CD4-positive, alpha-beta T cell treated with Interleukin-10 for 1 hour (primary cell): ENCODE data around the gene KCNJ3.
"Not testable (repeated sequence)": the region's sequence is repeated elsewhere in the genome, so short reads cannot be mapped to it uniquely, and the experiment has no call there.

Source experiments
- DNase-seq: peaks from one replicate; pipeline ENCODE4 v3.0.0-alpha.2; 2020

Gene KCNJ3

DNA sequence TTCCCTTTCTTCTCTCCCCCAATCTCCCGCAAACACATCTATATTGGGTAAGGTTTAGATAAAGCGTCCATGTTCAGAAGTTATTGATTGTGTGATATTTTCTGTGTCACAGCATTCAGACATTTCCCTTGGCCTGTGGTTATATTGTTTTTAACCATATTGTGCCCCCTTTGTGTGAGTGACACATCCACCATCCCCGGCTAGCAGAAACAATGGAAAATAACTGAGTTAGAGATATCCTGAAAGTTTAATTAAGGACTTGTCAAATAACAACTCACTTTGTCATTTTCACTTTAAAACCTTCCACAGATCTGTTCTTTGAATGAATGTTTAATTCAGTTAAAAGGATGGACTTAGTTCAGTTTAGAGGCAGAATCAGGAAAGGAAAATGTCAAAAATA lies 151.0 kb downstream of the KCNJ3 start:
- no peak for DNase-seq

DNA sequence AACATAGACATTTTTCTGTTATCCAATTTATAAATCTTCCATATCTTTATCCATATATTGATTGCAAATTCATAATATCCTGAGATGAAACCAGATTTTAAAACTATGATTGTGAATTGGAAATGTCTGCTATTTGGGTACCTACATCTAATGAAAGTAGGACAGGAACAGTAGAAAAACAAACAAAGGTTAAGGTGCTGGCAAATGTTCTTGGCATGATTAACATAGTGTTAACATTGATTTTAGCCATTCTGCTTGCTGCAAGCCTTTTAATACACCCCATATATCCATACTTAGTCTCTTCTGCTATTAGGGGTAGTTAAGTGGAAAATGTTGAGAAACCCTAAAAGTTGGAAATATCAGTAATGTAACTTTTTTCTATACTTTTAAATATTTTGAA lies 152.0 kb downstream of the KCNJ3 start:
- DNase-seq = no peak

DNA sequence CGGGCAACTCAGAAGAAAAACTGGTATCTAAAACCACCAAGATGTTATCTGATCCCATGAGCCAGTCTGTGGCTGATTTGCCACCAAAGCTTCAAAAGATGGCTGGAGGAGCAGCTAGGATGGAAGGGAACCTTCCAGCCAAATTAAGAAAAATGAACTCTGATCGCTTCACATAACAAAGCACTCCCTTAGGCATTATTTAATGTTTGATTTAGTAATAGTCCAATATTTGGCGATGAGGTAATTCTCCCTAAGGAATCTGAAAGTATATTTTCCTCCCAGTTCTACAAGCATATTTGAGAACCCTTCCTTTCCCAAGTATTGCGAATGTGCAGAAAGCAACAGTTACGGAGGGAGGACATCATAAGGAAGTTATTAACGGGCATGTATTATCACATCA lies 156.6 kb downstream of the KCNJ3 start:
- DNase-seq = no peak

DNA sequence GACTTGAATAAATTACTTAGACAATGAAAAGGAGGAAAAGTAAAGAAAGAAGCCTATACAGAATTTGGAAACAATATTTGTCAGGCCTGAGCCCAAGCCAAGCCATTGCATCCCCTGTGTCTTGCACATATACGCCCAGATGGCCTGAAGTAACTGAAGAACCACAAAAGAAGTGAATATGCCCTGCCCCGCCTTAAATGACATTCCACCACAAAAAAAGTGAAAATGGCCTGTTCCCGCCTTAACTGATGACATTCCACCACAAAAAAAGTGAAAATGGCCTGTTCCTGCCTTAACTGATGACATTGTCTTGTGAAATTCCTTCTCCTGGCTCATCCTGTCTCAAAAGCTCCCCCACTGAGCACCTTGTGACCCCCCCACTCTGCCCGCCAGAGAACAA lies 168.7 kb downstream of the KCNJ3 start:
- DNase-seq = not testable (repeated sequence)

- DNase-seq = no peak
These were observed 177.5 kb downstream of the KCNJ3 start for GRCh38 chr2:154875999-154876398.

GRCh38 chr2:154882725-154883124 lies 184.2 kb downstream of the KCNJ3 start:
- no peak for DNase-seq

DNA sequence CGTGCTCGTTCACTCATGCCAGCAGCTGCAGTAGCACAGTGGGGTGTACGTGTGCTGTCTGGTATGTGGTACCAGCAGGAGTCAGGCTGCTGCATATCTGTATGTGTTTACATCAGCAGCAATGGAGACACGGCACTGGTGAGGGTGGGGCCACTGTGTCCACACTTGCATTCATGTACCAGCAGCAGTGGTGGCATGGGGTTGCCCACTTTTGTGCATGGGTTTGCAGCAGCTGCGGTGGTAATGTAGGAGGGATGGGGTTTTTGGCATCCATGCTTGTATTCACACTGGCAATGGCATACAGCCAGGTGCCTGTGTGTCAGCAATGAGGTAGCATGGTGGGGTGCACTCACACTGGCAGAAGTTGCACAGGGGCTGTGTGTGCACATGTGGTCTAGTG lies 187.8 kb downstream of the KCNJ3 start:
- no peak for DNase-seq

GRCh38 chr2:154898269-154898668 lies 199.8 kb downstream of the KCNJ3 start:
- DNase-seq = no peak

GRCh38 chr2:154901063-154901462 lies 202.6 kb downstream of the KCNJ3 start:
- DNase-seq = no peak
